Measurements from ENCODE around the gene CAPZB.

CAPZB gene

DNA sequence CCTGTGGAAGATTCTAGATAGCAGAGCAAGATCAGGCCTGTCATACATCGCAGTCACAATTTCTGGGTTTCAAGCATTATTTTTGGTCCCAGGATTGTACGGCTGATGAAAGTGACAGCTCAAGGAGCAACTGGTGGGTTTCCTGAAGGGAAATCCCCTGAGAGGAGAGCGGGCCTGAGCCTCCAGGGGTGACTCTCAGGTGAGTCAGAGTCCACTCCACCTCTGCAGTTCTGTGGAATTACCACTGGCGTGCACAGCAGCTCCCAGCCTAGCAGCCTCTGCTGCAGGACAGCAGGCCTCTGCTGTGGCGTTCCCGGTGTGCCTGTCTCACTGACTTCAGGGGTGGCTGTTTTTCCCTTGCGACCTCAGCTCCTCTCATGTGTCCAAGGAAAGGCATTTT lies 148.8 kb downstream of the CAPZB start:
- Histone ChIP-seq H3K9ac (ENCODE audit: low read length) (no peak overlapping the region), H3K4me3 (ENCODE audit: insufficient read depth, low read length, poor library complexity, severe bottlenecking) (no peak overlapping the region), H2AFZ (ENCODE audit: low read depth, low read length, severe bottlenecking) (no peak overlapping the region), H3F3A (ENCODE audit: insufficient read depth) (no peaks in the 10 kb centered on the region), H3K79me2 (ENCODE audit: insufficient read depth, low read length) (no peaks in the 10 kb centered on the region), H3K36me3 (ENCODE audit: low read length) (no peaks in the 10 kb centered on the region), H3K27ac (ENCODE audit: low read depth, low read length) (no peak overlapping the region), H4K20me1 (ENCODE audit: low read depth, low read length) (no peaks in the 10 kb centered on the region), H3K27me3 (ENCODE audit: low read length) (no peaks in the 10 kb centered on the region), H3K9me3 (ENCODE audit: insufficient read depth, low read length) (no peaks in the 10 kb centered on the region), H3K9me2 (replicated peaks; ENCODE audit: insufficient read depth, low read length) (no peaks in the 10 kb centered on the region), H3K4me2 (ENCODE audit: low read depth, low read length, poor library complexity, severe bottlenecking) (no peak overlapping the region)
- TF ChIP-seq EZH2phosphoT487 (conservative IDR thresholded peaks at IDR 0.05; ENCODE audit: low read length), result no peak
- TF ChIP-seq, protein P1, sequence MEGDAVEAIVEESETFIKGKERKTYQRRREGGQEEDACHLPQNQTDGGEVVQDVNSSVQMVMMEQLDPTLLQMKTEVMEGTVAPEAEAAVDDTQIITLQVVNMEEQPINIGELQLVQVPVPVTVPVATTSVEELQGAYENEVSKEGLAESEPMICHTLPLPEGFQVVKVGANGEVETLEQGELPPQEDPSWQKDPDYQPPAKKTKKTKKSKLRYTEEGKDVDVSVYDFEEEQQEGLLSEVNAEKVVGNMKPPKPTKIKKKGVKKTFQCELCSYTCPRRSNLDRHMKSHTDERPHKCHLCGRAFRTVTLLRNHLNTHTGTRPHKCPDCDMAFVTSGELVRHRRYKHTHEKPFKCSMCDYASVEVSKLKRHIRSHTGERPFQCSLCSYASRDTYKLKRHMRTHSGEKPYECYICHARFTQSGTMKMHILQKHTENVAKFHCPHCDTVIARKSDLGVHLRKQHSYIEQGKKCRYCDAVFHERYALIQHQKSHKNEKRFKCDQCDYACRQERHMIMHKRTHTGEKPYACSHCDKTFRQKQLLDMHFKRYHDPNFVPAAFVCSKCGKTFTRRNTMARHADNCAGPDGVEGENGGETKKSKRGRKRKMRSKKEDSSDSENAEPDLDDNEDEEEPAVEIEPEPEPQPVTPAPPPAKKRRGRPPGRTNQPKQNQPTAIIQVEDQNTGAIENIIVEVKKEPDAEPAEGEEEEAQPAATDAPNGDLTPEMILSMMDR (IDR thresholded peaks at IDR 0.05; ENCODE audit: insufficient read depth, low read length, poor library complexity, severe bottlenecking), result no peak

DNA sequence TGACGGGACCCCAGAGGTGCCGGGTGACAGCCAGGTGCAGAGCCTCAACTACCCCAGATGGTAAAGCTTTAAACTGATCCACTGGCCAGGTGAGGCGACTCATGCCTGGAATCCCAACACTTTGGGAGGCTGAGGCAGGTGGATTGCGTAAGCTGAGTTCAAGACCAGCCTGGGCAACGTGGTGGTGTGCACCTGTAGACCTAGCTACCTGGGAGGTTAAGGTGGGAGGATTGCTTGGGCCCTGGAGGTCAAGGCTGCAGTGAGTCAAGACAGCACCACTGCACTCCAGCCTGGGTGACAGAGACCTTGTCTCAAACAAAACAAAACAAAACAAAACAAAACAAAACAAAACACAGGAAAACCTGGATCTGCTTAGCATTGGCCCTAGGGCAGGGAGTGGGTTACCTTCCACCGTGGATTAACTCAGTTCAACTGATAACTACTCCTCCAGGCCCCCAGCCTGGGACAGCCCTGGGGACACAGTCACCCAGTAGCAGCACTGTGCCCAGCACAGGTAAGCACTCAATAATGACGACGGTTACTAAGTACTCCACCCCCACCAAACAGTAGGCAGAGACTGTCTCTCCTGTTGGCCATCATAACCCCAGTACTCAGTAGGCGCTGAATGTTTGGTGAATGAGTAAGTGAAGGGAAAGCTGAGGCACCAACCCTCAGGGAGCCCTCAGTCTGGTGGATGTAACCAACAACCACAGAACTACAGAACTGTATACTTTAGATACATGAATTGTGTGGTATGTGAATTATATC lies 151.6 kb downstream of the CAPZB start:
- H2AFZ ChIP-seq (ENCODE audit: low read depth, low read length, severe bottlenecking), result no peak overlapping the region
- H3K27me3 ChIP-seq (ENCODE audit: low read length), result no peaks in the 10 kb centered on the region
- H3K36me3 ChIP-seq (ENCODE audit: low read length), result no peaks in the 10 kb centered on the region
- H3K4me2 ChIP-seq (ENCODE audit: low read depth, low read length, poor library complexity, severe bottlenecking), result no peak overlapping the region
- TF ChIP-seq, protein P1 (IDR thresholded peaks at IDR 0.05; ENCODE audit: insufficient read depth, low read length, poor library complexity, severe bottlenecking), result no peak
- no peak for TF ChIP-seq EZH2phosphoT487 (conservative IDR thresholded peaks at IDR 0.05; ENCODE audit: low read length)
- no peaks in the 10 kb centered on the region for H3K79me2 ChIP-seq (ENCODE audit: insufficient read depth, low read length)
- no peaks in the 10 kb centered on the region for H4K20me1 ChIP-seq (ENCODE audit: low read depth, low read length)
- H3K27ac ChIP-seq (ENCODE audit: low read depth, low read length), result no peak overlapping the region
- H3K9me3 ChIP-seq (ENCODE audit: insufficient read depth, low read length), result no peaks in the 10 kb centered on the region
- no peaks in the 10 kb centered on the region for H3K9me2 ChIP-seq (replicated peaks; ENCODE audit: insufficient read depth, low read length)
- no peaks in the 10 kb centered on the region for H3F3A ChIP-seq (ENCODE audit: insufficient read depth)
- no peak overlapping the region for H3K9ac ChIP-seq (ENCODE audit: low read length)
- H3K4me3 ChIP-seq (ENCODE audit: insufficient read depth, low read length, poor library complexity, severe bottlenecking), result no peak overlapping the region

DNA sequence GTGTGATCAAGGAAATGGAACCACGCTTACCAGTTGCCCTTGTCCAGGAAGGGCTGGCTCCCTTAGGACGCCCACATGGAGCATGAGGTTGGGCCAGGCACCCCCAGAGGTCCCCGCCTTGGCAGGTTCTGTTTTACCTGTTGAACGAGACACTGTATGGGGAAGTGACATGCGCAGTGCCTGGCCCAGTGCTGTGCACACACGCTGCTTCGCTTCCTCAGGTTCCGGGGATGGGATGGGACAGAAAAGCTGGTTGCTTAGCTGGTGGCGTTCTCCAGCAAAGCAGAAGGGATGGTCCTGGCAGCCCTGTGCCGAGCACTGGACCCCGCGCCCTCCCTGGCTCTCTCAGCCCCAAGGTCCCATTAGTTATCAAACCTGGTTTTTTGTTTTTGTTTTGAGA lies 152.5 kb downstream of the CAPZB start:
- TF ChIP-seq EZH2phosphoT487 (conservative IDR thresholded peaks at IDR 0.05; ENCODE audit: low read length), result no peak
- TF ChIP-seq, protein P1 (IDR thresholded peaks at IDR 0.05; ENCODE audit: insufficient read depth, low read length, poor library complexity, severe bottlenecking), result no peak
- no peaks in the 10 kb centered on the region for H3K27me3 ChIP-seq (ENCODE audit: low read length)
- H3K79me2 ChIP-seq (ENCODE audit: insufficient read depth, low read length), result no peaks in the 10 kb centered on the region
- no peak overlapping the region for H3K4me3 ChIP-seq (ENCODE audit: insufficient read depth, low read length, poor library complexity, severe bottlenecking)
- H4K20me1 ChIP-seq (ENCODE audit: low read depth, low read length), result no peaks in the 10 kb centered on the region
- H3K36me3 ChIP-seq (ENCODE audit: low read length), result no peaks in the 10 kb centered on the region
- H3K9me2 ChIP-seq (replicated peaks; ENCODE audit: insufficient read depth, low read length), result no peaks in the 10 kb centered on the region
- H3K9ac ChIP-seq (ENCODE audit: low read length), result no peak overlapping the region
- H3K9me3 ChIP-seq (ENCODE audit: insufficient read depth, low read length), result no peaks in the 10 kb centered on the region
- no peaks in the 10 kb centered on the region for H3F3A ChIP-seq (ENCODE audit: insufficient read depth)
- no peak overlapping the region for H3K27ac ChIP-seq (ENCODE audit: low read depth, low read length)
- no peak overlapping the region for H2AFZ ChIP-seq (ENCODE audit: low read depth, low read length, severe bottlenecking)
- H3K4me2 ChIP-seq (ENCODE audit: low read depth, low read length, poor library complexity, severe bottlenecking), result no peak overlapping the region
